ENCODE measurements around the gene ISG20.

ISG20 gene

DNA sequence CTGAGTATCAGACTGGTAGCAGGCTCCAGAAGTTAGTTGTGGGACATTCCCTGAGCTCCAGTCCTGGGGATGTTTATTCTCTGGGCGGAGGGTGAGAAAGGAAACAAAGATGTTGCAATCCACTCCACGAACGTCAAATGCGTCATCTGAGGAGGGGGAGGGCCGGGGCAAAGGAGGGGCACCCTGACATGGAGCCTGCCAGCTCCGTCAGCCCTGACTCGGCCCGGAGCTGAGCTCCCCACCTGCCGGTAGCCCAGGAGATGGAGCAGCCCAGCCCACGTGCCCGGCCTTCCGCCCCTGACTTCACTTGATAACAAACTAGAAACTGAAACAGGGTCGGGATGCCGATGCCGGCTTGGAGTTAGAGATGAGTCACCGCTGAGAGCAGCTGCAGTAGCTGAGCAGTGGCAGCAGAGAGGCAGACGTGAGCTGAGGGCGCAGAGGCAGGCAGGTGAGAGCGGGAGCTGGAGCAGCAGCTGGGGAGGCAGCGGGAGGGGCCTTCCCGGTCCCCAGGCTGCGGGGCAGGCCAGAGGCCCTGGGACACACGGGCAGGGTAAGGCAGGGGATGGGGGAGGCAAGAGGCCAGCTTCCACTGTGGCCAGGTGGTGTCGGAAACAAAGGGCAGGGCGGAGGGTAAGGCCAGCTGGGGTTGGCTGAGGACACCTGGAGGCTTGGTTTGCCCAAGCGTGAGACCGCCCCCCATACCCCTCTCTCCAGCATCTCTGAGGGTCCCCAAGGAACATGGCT, at the start of gene ISG20:
Gene ISG20, plus strand, starts transcription at position 391 of the 747 bp plus-strand sequence. Its CDS starts 351 bp downstream, at position 742.
- DNase-seq (ENCODE audit: extremely low read depth in 1 of 2, low read depth in 1 of 2), result peak; percentile 87 to 96

DNA sequence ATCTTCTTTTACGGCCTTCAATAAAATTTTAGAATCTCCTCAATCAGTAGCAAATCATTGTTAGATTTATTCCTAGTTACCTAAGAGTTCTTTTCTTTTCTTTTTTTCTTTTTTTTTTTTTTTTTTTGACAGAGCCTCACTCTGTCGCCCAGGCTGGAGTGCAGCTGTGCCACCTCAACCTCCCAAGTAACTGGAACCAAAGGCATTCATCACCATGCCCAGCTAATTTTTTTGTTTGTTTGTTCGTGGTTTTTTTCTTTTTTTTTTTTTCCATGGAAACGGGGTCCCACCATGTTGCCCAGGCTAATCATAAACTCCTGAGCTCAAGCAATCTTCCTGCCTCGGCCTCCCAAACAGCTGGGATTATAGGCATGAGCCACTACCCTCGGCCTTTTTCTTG, 48.1 kb upstream of the ISG20 start:
- no peak for DNase-seq (ENCODE audit: extremely low read depth in 1 of 2, low read depth in 1 of 2)

- no peak for DNase-seq (ENCODE audit: extremely low read depth in 1 of 2, low read depth in 1 of 2)
Observed at GRCh38 chr15:88591384-88591783, 47.4 kb upstream of the ISG20 start.

DNA sequence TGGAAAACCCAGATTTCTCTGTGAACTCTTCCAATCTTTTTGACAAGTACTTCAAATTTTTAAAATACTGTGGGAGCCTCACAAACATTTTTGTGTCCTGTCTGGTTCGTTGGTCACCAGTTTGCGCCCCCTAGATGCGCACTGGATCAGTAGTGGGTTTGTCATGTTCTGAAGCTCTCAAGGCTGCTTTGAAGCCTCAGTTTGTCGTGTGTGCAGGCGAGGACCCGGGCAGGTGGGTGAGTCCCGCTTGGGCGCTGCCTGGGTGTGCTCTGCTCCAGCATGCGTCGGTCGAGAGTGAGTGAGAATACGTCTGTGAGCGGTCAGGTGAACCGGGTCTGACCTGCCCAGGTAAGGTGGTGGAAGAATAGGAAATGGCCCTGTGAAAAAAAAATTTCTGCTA, 34.9 kb upstream of the ISG20 start:
- no peak for DNase-seq (ENCODE audit: extremely low read depth in 1 of 2, low read depth in 1 of 2)

DNA sequence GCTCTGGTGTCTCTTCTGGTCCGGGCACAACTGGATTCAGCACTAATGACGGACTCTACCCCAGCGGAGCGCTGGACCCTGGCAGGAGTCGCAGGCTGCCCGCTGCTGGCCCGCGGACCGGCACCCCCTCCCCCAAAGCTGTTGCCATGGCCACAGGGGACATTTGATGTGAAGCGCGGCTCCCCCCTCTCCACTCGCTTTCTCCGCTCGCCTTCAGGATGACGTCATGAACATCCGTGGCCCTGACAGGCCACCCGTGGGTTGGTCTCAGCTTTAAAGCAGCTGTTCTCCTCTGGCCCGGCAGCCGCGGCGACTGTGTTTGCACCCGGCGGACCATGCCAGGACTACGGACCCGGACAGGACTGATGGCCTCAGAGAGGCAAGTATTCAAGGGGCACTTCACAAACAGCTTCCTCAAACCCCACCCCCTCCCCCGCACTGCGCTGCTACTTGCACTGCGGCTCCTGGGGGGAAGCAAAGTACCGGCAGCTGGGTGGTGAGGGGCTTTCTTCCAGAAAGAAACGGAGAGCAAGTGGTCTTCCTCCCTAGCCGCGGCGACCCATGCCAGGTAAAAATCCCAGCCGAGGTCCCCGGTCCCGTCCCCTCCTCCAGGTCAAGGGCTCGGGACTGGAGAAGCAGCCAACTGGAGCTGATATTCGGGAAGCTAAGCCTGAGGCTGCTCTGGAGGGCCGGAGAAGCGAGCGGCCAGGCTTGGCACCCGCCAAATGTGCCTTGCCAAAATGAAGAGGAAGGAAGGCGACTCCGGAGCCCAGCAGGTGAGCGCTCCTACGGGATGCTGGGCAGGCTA, 34.2 kb upstream of the ISG20 start:
- DNase-seq (ENCODE audit: extremely low read depth in 1 of 2, low read depth in 1 of 2), result no peak

- DNase-seq (ENCODE audit: extremely low read depth in 1 of 2, low read depth in 1 of 2), result no peak
Observed at GRCh38 chr15:88605189-88606069, 33.4 kb upstream of the ISG20 start.

DNA sequence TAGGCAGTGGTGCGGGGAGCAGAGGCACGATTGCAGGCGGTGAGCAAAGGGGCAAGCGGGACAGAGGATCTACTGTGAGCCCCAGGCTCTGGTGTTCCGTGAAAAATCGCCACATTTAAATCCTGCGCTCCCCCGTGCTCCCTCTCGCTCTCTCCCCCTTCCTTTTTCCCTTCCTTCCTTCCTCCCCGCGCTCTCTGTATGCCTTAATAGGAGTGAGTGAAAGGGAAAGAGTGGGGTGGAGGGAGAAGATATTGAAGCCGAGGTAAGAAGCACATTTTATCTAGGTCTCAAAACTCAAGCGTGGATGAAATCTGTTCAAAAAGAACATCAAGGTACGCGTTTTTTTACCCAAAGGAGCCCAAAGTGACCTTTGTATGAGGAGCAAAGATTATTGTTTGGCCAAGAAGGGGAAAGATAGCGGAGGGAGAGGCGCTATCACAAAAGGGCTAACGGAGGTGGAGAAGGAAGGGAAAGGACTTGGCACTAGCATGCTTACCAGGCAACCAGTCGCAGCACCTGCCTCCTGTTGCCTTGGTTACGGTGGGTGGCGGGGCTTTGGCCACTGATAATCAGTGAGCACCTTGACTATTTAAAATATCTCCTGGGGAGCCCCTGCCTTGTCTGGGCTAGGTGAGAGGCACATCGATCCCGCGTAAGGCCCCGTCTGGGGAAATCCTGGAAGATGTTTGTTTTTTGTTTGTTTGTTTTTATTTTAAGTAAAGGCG, 32.6 kb upstream of the ISG20 start:
- no peak for DNase-seq (ENCODE audit: extremely low read depth in 1 of 2, low read depth in 1 of 2)

- DNase-seq (ENCODE audit: extremely low read depth in 1 of 2, low read depth in 1 of 2), result no peak
Observed at GRCh38 chr15:88607951-88608350, 30.9 kb upstream of the ISG20 start.

GRCh38 chr15:88608607-88609181, 30.1 kb upstream of the ISG20 start:
- DNase-seq (ENCODE audit: extremely low read depth in 1 of 2, low read depth in 1 of 2), result no peak

DNA sequence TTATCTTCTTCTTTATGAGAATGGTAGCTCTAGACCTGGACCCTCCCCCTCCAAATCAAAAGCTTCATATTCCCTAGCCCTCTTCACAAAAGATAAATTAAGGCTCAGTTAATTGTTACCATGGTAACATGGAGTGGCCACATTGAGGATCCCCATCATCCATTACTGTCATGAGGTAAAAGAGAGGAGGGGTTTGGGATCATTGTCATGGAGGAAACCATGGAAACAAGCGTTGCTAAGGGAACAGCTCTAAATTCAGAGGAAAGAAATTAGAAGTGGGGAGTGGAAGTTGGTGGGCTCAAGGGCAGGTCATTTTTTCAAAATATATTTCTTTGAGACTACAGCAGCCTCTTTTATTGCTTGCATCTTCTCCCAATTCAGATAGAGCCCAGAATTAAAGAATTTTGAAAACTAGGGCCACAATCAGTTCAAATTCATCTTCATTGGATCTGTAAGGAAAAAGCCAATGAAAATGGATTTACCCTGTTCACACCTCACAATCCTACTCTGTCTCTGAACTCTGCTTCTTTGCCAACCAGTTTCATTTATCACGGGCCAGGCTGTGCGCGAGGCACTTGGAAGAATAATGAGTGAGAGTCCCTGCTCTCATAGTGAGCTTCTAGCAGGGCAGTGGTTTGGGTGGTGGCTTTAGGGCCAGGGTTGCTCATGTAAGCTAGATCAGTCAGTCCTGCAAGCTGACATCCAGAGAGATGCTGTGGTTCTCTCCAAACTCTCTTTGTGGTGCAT, 29.3 kb upstream of the ISG20 start:
- no peak for DNase-seq (ENCODE audit: extremely low read depth in 1 of 2, low read depth in 1 of 2)

DNA sequence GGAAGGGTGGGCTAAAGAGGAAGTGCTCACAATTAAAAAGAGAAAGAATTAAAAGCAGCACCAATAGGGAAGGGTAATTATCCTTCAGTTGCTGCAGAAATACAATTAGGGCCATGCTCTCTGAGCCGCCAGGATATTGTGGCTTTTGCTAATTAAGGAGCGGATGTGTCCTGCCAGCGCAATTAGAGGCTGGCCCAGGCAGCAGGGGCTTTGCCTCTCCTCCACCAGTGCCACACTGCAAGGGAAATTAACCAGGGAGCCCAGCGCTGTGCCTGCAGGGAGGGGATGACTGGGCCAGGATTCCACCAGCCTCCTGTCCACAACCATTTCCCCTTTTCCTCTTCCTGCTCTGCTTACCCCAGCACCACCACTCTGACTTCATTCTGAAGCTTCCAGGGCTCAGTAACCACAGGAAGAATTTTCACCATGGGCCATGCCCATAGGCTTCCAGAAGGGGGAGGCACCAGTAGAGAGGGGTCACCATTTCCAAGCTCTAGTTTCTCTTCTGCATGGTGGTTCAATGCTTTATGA, 28.1 kb upstream of the ISG20 start:
- no peak for DNase-seq (ENCODE audit: extremely low read depth in 1 of 2, low read depth in 1 of 2)

DNA sequence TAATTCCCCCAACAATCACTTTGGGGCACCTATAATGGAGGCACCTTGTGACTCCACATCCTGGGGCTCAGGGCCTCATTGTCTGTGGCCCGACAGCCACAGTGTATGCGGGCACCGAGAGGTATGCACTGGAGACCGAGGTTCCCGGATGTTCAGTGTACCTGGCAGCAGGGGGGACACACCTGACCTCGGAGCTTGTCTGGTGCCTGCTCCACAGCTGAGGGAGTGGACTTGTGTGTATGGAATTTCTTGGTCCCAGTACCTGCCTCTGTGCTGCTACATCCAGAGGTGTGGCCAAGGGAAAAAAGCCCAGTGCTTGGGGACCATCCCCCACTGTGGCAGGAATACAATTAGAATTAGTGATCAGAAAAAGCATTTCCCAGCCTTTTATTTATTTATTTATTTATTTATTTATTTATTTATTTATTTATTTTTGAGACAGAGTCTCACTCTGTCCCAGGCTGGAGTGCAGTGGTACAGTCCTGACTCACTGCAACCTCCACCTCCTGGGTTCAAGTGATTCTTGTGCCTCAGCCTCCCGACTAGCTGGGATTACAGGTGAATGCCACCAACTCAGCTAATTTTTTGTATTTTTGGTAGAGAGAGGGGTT, 26.5 kb upstream of the ISG20 start:
- DNase-seq (ENCODE audit: extremely low read depth in 1 of 2, low read depth in 1 of 2), result no peak

DNA sequence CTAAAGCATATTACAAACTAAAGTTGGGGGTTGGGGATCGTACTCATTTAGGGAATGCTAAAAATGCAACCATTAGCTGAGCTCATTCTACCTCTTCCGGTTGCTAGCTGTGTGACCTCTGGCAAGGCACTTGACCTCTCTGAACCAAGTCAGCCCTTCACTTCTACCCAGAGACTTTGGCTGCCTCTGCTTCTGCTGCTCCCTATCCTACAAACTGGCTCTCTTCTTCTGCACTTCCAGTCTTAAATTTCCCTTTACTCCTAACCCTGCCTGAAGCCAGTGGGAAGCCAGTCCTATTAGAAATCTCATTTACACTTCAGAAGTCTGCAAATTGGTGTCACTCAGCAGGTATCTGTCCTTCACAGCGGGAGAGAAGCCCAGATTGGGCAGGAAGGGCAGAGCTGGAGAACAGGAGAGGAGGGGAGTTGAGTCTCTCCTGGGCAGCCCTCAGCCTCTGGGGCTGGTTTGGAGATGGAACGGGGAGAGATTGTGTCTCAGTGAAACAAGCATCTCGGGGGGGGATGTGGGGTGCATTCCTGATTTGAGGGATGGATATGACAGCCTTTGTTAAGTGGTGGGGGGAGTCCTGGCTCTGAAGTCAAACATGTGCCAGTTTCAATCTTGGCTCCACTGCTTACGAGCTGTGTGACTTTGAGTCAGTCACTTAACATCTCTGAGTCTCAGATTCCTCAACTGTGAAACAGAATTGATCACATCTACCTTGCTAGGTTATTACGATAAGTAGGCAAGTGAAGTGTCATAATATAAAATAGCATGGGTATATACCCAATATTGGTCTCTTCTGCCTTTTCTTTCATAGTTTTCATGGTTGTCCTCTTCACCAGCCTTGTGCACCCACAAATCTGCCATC, 25.5 kb upstream of the ISG20 start:
- no peak for DNase-seq (ENCODE audit: extremely low read depth in 1 of 2, low read depth in 1 of 2)

DNA sequence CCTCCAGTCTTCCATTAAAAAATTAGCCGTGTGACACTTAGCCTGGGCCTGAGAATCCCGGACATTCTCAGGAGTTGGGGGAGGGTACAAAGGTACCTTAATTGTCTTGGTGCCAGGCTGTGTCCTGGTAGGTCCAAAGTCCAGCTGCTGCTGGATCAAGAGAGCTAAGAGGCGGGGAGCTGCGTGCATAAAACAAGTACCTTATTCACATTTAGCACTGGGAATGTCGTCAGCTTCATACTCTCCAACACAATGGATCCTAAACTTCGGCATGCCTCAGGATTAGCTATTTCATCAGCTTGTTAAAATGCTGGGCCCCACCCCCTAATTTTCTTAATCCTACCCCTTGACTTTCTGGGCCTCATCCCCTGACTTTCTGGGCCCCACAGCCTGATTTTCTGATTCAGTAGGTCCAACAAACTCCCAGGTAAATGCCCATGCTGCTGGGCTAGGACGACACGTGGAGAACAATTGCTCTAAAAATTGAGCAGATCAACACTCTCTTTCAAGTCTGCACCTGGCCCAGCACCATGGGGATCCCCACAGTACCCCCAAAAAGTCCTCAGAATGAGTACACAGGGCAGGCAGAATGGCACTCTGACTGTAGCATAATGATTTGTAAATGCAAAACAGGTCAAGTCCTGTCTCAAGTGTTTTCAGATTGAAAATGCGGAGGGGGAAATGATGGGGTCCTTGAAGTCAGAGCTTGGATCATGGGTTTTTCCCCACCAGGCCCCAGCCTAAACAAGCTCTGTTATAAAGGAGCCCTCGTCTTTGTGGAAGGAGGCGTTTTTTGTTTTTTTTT, 23.3 kb upstream of the ISG20 start:
- no peak for DNase-seq (ENCODE audit: extremely low read depth in 1 of 2, low read depth in 1 of 2)

DNA sequence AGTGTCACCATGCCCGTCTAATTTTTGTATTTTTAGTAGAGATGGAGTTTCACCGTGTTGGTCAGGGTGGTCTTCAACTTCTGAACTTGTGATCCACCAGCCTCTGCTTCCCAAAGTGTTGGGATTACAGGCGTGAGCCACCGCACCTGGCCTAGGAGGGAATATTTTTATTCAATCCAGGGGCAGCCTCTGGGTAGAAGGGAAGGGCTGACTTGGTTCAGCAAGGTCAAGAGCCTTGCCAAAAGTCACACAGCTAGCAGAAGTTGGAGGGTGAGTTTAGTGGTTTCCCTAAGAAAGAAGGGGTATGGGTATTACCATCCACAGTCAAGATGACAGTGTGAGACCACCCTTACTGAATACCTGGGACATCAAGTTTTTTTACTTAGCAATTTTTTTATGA, 22.6 kb upstream of the ISG20 start:
- no peak for DNase-seq (ENCODE audit: extremely low read depth in 1 of 2, low read depth in 1 of 2)

DNA sequence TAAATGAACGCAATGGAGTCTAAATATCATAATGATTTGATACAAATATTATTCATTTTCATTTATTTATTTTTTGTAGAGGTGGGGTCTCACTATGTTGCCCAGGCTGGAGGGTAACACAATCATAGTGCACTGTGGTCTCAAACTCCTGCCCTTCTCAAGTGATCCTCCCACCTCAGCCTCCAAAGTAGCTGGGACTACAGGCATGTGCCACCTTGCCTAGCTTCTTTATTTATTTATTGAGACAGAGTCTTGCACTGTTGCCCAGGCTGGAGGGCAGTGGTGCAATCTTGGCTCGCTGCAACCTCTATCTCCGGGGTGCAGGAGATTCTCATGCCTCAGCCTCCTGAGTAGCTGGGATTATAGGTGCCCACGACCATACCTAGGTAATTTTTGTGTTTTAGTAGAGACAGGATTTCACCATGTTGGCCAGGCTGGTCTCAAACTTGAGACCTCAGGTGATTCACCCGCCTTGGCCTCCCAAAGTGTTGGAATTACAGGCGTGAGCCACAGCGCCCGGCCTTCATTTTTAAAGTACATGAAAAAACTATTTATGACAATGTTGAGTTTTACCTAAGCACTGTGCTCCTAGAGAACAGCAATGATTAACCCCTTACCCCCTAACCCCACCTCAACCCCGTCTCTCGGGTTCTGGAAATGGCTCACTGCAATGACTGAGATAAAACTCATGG, 21.6 kb upstream of the ISG20 start:
- no peak for DNase-seq (ENCODE audit: extremely low read depth in 1 of 2, low read depth in 1 of 2)

GRCh38 chr15:88617790-88618189, 21.0 kb upstream of the ISG20 start:
- no peak for DNase-seq (ENCODE audit: extremely low read depth in 1 of 2, low read depth in 1 of 2)

Data from stimulated activated CD8-positive, alpha-beta memory T cell treated with anti-CD3 and anti-CD28 coated beads, Interleukin-7, amount 100 ng/mL, for 48 hours (primary cell).